GM10266 (cell line): ENCODE measurements around the gene DCX.

Experiments
- DNase-seq: peaks from one replicate; pipeline ENCODE4 v3.0.0; 2012; ENCODE audit errors: extremely low spot score
- CTCF ChIP-seq: IDR thresholded peaks from 2 replicates; pipeline ENCODE4 v1.5.1; 2012; ENCODE audit warnings: mild to moderate bottlenecking, low read depth; ENCODE audit not compliant: control insufficient read depth, insufficient read depth; ENCODE audit errors: missing control alignments

DCX gene

GRCh38 chrX:111376486-111376885 lies 35.5 kb downstream of the DCX start:
- no peak for DNase-seq
- TF ChIP-seq CTCF = no peak

GRCh38 chrX:111375747-111376146 lies 36.2 kb downstream of the DCX start:
- no peak for DNase-seq
- no peak for TF ChIP-seq CTCF

- no peak for DNase-seq
- TF ChIP-seq CTCF = no peak
Measured at GRCh38 chrX:111372086-111372485, 39.9 kb downstream of the DCX start.

GRCh38 chrX:111365770-111366325 lies 46.1 kb downstream of the DCX start:
- no peak for DNase-seq
- TF ChIP-seq CTCF = no peak

GRCh38 chrX:111363741-111364140 lies 48.3 kb downstream of the DCX start:
- no peak for TF ChIP-seq CTCF
- DNase-seq = no peak

GRCh38 chrX:111361751-111362150 lies 50.2 kb downstream of the DCX start:
- no peak for DNase-seq
- TF ChIP-seq CTCF = no peak

- no peak for DNase-seq
- TF ChIP-seq CTCF = no peak
Measured at GRCh38 chrX:111360839-111361238, 51.2 kb downstream of the DCX start.
